ENCODE measurements around the gene NOX5.

DNA sequence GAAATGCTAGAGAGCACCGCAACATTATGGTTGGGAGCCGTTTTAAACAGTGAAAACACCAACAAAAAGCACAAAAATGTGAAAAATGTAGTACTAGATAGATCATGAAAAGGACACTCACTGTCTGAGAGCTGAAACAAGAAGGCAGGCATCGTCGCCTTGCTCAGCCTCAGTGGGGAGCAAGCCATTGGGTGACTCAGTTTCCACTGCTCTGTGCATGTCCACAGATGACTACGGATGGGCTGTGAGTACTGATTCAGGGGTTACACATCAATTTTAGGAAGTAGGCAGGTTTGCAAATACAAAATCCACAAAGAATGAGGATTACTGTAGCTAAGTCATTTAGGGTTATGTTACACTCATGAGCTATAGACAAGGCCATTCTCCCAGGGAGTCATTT, 10.8 kb downstream of the NOX5 start:
- TF ChIP-seq CTCF (conservative IDR thresholded peaks at IDR 0.05; ENCODE audit: low read depth, low read length) (no peak), EZH2 (IDR thresholded peaks at IDR 0.05; ENCODE audit: borderline replicate concordance, low read depth, low read length, poor library complexity, severe bottlenecking) (no peak)
